ENCODE results near the gene SLFN12L. TPM values are rescaled to one million over a fixed set of nuclear protein-coding genes. Genes with fewer than 3 reads are reported as not detected.
"Not testable (repeated sequence)": the region's sequence is repeated elsewhere in the genome, so short reads cannot be mapped to it uniquely, and the experiment has no call there.

Gene SLFN12L
- total RNA-seq, 1 donor from 2014 or later, result not detected

- no peak for DNase-seq
Measured at GRCh38 chr17:35542990-35543389, 5.5 kb upstream of the SLFN12L start.

- no peak for DNase-seq
Measured at GRCh38 chr17:35541434-35541833, 4.0 kb upstream of the SLFN12L start.

GRCh38 chr17:35540589-35541404 lies 3.3 kb upstream of the SLFN12L start:
- no peak for DNase-seq

- DNase-seq, result no peak
Measured at GRCh38 chr17:35539659-35540026, 2.2 kb upstream of the SLFN12L start.

GRCh38 chr17:35536664-35537171 lies 760 bp downstream of the SLFN12L start:
- DNase-seq, result no peak

- DNase-seq, result not testable (repeated sequence)
Measured at GRCh38 chr17:35535406-35535805, 2.1 kb downstream of the SLFN12L start.

- no peak for DNase-seq
Measured at GRCh38 chr17:35534576-35535093, 2.8 kb downstream of the SLFN12L start.

- no peak for DNase-seq
Measured at GRCh38 chr17:35531160-35531559, 6.3 kb downstream of the SLFN12L start.

GRCh38 chr17:35529866-35530265 lies 7.6 kb downstream of the SLFN12L start:
- DNase-seq, result no peak

GRCh38 chr17:35529326-35529725 lies 8.2 kb downstream of the SLFN12L start:
- DNase-seq, result not testable (repeated sequence)

- no peak for DNase-seq
Measured at GRCh38 chr17:35523296-35523695, 14.2 kb downstream of the SLFN12L start.

GRCh38 chr17:35521654-35522256 lies 15.7 kb downstream of the SLFN12L start:
- not testable (repeated sequence) for DNase-seq

- DNase-seq, result no peak
Measured at GRCh38 chr17:35521150-35521549, 16.3 kb downstream of the SLFN12L start.

- no peak for DNase-seq
Measured at GRCh38 chr17:35519906-35520442, 17.5 kb downstream of the SLFN12L start.

GRCh38 chr17:35519439-35519838 lies 18.0 kb downstream of the SLFN12L start:
- DNase-seq, result no peak

GRCh38 chr17:35518431-35518830 lies 19.0 kb downstream of the SLFN12L start:
- not testable (repeated sequence) for DNase-seq

- DNase-seq, result no peak
Measured at GRCh38 chr17:35515027-35515426, 22.5 kb downstream of the SLFN12L start.

- no peak for DNase-seq
Measured at GRCh38 chr17:35514564-35514963, 22.9 kb downstream of the SLFN12L start.

- no peak for DNase-seq
Measured at GRCh38 chr17:35510052-35510451, 27.4 kb downstream of the SLFN12L start.

GRCh38 chr17:35507714-35508113 lies 29.8 kb downstream of the SLFN12L start:
- DNase-seq, result not testable (repeated sequence)

GRCh38 chr17:35499548-35499947 lies 37.9 kb downstream of the SLFN12L start:
- DNase-seq, result no peak

- no peak for DNase-seq
Measured at GRCh38 chr17:35498448-35499178, 38.9 kb downstream of the SLFN12L start.

Measured in occipital lobe (tissue), 2 donors.